Measurements from ENCODE around the gene TP53BP2. TPM values are rescaled to one million over a fixed set of nuclear protein-coding genes. Genes with fewer than 3 reads are reported as not detected.

The TP53BP2 gene
- total RNA-seq, 6 experiments from 2014 or later, result 13.7 to 46.4 (median 19.0) TPM

GRCh38 chr1:223763251-223763650 lies 82.5 kb downstream of the TP53BP2 start:
- no peak overlapping the region for H3K4me3 ChIP-seq
- DNase-seq, result no peak
- H3K36me3 ChIP-seq, result peaks cover 0 to 3% (median 0%) of the 10 kb centered on the region in 4 donors
- H3K4me1 ChIP-seq, result no peaks in the 10 kb centered on the region
- no peak for ATAC-seq
- WGBS (ENCODE audit: insufficient coverage, low coverage, low lambda C conversion rate, missing lambda C conversion rate), result 99% methylated on average over 5 of the region's 5 CpGs
- no peak overlapping the region for H3K27ac ChIP-seq
- intact Hi-C loops (cut with DNase I), result no loop called here
- TF ChIP-seq POLR2A (IDR thresholded peaks at IDR 0.05), result no peak
- no peak for TF ChIP-seq CTCF (IDR thresholded peaks at IDR 0.05)
- H3K9me3 ChIP-seq, result no peaks in the 10 kb centered on the region
- no peaks in the 10 kb centered on the region for H3K27me3 ChIP-seq

GRCh38 chr1:223761411-223761810 lies 84.3 kb downstream of the TP53BP2 start:
- no peaks in the 10 kb centered on the region for H3K4me1 ChIP-seq
- TF ChIP-seq POLR2A (IDR thresholded peaks at IDR 0.05) (no peak), CTCF (IDR thresholded peaks at IDR 0.05) (no peak)
- ATAC-seq (no peak), DNase-seq (no peak)
- no peaks in the 10 kb centered on the region for H3K27me3 ChIP-seq
- no peaks in the 10 kb centered on the region for H3K9me3 ChIP-seq
- no peak overlapping the region for H3K4me3 ChIP-seq
- H3K27ac ChIP-seq, result no peak overlapping the region
- intact Hi-C loops (cut with DNase I), result no loop called here
- WGBS (ENCODE audit: insufficient coverage, low coverage, low lambda C conversion rate, missing lambda C conversion rate), result 71% methylated on average over 7 of the region's 7 CpGs
- peaks cover 0 to 3% (median 0%) of the 10 kb centered on the region in 4 donors for H3K36me3 ChIP-seq

- no peaks in the 10 kb centered on the region for H3K9me3 ChIP-seq
- ATAC-seq (no peak), DNase-seq (no peak)
- no peaks in the 10 kb centered on the region for H3K4me1 ChIP-seq
- H3K4me3 ChIP-seq, result no peak overlapping the region
- WGBS (ENCODE audit: insufficient coverage, low coverage, low lambda C conversion rate, missing lambda C conversion rate), result 77% methylated on average over 5 of the region's 6 CpGs
- H3K27me3 ChIP-seq, result no peaks in the 10 kb centered on the region
- intact Hi-C loops (cut with DNase I), result no loop called here
- TF ChIP-seq POLR2A (IDR thresholded peaks at IDR 0.05) (no peak), CTCF (IDR thresholded peaks at IDR 0.05) (no peak)
- no peak overlapping the region for H3K27ac ChIP-seq
- H3K36me3 ChIP-seq, result peaks cover 0 to 3% (median 0%) of the 10 kb centered on the region in 4 donors
These were observed 84.9 kb downstream of the TP53BP2 start for GRCh38 chr1:223760833-223761232.

- Histone ChIP-seq H3K27ac (no peak overlapping the region), H3K27me3 (no peaks in the 10 kb centered on the region), H3K4me1 (no peaks in the 10 kb centered on the region), H3K36me3 (peaks cover 0 to 7% (median 0%) of the 10 kb centered on the region in 4 donors), H3K4me3 (no peak overlapping the region), H3K9me3 (no peaks in the 10 kb centered on the region)
- intact Hi-C loops (cut with DNase I), result no loop called here
- TF ChIP-seq POLR2A (IDR thresholded peaks at IDR 0.05), result no peak
- no peak for TF ChIP-seq CTCF (IDR thresholded peaks at IDR 0.05)
- no peak for ATAC-seq
- WGBS (ENCODE audit: insufficient coverage, low coverage, low lambda C conversion rate, missing lambda C conversion rate), result 90% methylated on average over 12 of the region's 13 CpGs
- no peak for DNase-seq
These were observed 86.5 kb downstream of the TP53BP2 start for GRCh38 chr1:223759273-223759672.

GRCh38 chr1:223758734-223759133 lies 87.0 kb downstream of the TP53BP2 start:
- 90% methylated on average over 8 of the region's 9 CpGs for WGBS (ENCODE audit: insufficient coverage, low coverage, low lambda C conversion rate, missing lambda C conversion rate)
- Histone ChIP-seq H3K27me3 (no peaks in the 10 kb centered on the region), H3K9me3 (no peaks in the 10 kb centered on the region), H3K36me3 (peaks cover 0 to 7% (median 0%) of the 10 kb centered on the region in 4 donors), H3K4me3 (no peak overlapping the region), H3K4me1 (no peaks in the 10 kb centered on the region), H3K27ac (no peak overlapping the region)
- DNase-seq (no peak), ATAC-seq (no peak)
- intact Hi-C loops (cut with DNase I), result no loop called here
- TF ChIP-seq POLR2A (IDR thresholded peaks at IDR 0.05) (no peak), CTCF (IDR thresholded peaks at IDR 0.05) (no peak)
